Bone marrow (tissue), 2 donors: Measurements from ENCODE around the gene HTR3A.
"Not testable (repeated sequence)": the region's sequence is repeated elsewhere in the genome, so short reads cannot be mapped to it uniquely, and the experiment has no call there.

ENCODE experiments used
- DNase-seq, 2 donors: peaks; one replicate each; lab custom pipeline; 2025; lab: John Stamatoyannopoulos, UW

HTR3A gene

DNA sequence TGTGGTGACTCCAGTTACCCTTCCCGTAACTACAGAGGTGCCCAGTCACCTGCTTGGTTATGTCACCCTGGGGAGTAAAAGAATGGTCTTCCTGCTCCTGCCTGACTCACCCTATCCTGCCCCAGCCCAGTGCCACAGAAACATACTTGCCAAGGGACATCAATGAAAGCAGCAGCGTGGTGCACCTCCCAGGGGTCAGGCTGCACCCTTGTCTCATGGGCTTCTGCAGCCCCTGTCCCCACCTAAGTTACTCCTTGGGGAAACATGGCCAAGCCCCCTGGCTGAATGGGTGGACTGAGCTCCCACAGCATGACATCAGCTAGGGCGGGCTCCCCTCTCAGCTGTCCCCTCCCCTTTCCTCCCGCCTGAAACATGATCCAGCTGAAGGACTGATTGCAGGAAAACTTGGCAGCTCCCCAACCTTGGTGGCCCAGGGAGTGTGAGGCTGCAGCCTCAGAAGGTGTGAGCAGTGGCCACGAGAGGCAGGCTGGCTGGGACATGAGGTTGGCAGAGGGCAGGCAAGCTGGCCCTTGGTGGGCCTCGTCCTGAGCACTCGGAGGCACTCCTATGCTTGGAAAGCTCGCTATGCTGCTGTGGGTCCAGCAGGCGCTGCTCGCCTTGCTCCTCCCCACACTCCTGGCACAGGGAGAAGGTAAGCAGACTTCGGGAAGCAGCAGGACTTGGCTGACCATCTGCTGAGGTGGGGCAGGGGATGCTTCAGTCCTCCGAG lies at the start of gene HTR3A:
Gene HTR3A, plus strand, starts transcription at position 368 of the 730 bp plus-strand sequence. Its CDS starts 218 bp downstream, at position 586.
- no peak for DNase-seq

- DNase-seq: no peak
Observed at GRCh38 chr11:113926273-113927197, 48.4 kb upstream of the HTR3A start.

DNA sequence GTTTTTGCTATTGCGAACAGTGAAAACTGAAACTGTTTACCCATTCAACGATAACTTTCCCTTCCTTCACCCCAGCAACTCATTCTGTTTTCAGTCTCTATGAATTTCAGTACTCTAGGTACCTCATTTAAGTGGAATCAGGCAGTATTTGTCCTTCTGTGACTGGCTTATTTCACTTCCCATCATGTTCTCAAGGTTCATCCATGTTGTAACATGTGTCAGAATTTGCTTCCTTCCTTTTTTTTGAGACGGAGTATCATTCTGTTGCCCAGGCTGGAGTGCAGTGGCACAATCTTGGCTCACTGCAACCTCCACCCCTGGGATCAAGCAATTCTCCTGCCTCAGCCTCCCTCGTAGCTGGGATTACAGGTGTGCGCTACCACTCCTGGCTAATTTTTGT lies 46.6 kb upstream of the HTR3A start:
- no peak for DNase-seq

DNA sequence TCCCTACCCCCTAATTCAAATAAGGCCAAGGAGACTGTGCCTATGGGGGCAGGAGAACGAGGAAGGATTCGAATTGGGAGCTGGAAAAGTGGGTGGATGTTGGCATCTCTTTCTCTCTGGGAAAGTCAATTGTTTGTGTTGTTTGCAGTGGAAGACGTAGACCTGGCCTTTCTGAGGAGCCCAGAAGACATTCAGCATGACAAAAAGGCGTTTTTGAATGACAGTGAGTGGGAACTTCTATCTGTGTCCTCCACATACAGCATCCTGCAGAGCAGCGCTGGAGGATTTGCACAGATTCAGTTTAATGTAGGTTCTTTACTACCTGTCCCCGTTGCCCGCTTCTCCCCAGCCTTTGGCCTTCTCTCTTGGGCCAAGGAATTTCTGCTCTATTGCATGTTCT lies 42.1 kb upstream of the HTR3A start:
- DNase-seq: no peak

GRCh38 chr11:113934193-113934592 lies 40.7 kb upstream of the HTR3A start:
- DNase-seq: not testable (repeated sequence)

- DNase-seq: no peak
Observed at GRCh38 chr11:113934761-113935160, 40.1 kb upstream of the HTR3A start.

- DNase-seq: no peak
Observed at GRCh38 chr11:113935858-113936257, 39.0 kb upstream of the HTR3A start.

DNA sequence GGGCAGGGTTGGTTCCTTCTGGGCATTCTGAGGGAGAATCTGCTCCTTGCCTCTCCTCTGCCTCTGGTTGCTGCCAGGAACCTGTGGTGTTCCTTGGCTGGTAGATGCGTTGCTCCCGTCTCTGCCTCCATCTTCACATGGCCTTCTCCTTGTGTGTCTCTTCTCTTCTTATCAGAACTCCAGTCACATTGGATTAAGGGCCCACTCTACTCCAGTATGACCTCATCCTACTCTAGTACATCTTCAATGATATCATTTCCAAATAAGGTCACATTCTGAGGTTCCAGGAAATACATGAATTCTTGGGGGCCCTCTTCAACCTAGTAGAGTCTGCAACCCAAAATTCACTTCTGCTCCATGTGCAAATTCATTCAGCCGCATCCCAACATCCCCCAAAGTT lies 37.0 kb upstream of the HTR3A start:
- no peak for DNase-seq

DNA sequence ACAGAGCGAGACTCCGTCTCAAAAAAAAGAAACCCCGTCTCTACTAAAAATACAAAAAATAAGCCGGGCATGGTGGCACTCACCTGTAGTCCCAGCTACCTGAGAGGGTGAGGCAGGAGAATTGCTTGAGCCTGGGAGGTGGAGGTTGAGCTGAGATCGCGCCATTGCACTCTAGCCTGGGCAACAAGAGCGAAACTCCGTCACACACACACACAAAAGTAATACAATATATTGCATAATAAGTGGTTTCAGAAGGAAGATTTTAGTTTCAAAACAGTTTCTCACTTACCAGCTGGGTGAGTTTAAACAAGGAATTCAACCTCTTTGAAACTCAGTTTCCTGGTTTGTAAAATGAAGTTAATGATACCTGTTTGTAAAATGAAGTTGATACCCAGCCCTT lies 32.7 kb upstream of the HTR3A start:
- no peak for DNase-seq

GRCh38 chr11:113946162-113946561 lies 28.7 kb upstream of the HTR3A start:
- DNase-seq: not testable (repeated sequence)

DNA sequence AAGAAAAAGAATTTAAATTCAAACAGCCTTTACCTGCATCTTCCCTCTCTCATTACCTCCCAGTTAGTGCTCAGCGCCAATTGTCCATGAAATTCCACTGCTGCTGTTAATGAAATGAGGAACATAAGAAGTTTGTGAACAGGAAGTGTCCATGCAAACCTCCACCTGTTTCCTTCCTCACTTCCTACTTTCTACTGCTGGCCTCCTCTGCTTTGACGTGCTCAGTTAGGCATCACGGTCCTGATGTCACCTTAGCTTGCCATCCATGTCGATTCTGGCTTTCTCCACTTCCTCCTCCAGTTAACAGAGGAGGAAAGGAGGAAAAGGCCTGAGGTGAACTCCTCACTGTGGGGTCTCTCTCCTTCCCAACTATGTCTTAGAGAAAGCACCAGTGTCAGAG lies 26.9 kb upstream of the HTR3A start:
- no peak for DNase-seq

- no peak for DNase-seq
Observed at GRCh38 chr11:113949891-113950290, 25.0 kb upstream of the HTR3A start.

GRCh38 chr11:113951537-113951936 lies 23.4 kb upstream of the HTR3A start:
- no peak for DNase-seq

DNA sequence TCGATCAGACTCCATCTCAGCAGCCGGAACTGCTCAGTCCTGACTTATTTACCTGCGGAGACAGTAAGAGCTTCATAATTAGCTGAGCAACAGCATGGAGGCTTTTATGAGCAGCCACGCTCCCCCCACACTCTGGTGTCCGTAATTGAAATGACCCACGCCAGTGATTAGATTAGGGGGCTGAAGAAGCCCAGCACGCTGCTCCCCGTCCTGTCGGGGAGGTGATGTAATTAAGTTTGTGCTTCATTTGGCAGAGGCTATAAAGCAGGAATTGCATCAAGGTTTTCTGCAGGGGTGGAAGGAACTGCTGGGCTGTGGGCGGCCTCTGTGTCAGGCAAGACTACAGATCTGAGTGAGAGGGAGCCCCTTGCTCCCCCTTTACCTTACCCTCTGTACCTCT lies 22.8 kb upstream of the HTR3A start:
- no peak for DNase-seq

GRCh38 chr11:113952588-113952987 lies 22.3 kb upstream of the HTR3A start:
- DNase-seq: no peak

- no peak for DNase-seq
Observed at GRCh38 chr11:113954235-113954634, 20.7 kb upstream of the HTR3A start.

- DNase-seq: no peak
Observed at GRCh38 chr11:113956986-113957385, 17.9 kb upstream of the HTR3A start.

DNA sequence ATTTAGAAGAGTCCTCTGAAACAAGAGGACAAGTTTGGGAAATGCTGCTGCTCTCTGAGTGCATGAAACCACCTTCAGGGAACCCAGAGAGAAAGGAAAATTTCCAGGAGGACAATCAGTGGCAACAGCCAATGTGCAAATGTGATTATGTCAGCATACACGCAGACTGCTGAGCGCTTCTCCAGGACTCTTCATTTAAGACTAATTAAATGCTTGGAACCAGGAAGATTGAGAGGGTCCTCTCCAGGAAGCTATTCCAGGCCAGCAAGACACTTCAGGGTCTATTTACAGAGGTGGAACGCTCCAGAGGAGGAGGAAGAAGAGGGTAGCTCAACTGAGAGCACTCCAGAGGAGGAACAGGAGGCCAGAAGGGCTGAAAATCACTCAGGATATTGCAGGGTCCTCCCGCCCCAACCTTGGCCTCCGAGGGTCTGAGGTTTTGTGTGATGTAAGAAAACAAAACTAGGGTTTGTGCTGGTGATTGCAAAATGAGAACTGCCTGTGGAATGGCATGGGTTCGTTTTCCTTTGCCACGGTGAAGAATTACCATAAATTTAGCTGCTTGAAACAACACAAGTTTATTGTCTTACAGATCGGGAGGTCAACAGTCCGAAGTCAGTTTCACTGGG lies 14.1 kb upstream of the HTR3A start:
- no peak for DNase-seq

GRCh38 chr11:113967361-113967760 lies 7.5 kb upstream of the HTR3A start:
- no peak for DNase-seq

DNA sequence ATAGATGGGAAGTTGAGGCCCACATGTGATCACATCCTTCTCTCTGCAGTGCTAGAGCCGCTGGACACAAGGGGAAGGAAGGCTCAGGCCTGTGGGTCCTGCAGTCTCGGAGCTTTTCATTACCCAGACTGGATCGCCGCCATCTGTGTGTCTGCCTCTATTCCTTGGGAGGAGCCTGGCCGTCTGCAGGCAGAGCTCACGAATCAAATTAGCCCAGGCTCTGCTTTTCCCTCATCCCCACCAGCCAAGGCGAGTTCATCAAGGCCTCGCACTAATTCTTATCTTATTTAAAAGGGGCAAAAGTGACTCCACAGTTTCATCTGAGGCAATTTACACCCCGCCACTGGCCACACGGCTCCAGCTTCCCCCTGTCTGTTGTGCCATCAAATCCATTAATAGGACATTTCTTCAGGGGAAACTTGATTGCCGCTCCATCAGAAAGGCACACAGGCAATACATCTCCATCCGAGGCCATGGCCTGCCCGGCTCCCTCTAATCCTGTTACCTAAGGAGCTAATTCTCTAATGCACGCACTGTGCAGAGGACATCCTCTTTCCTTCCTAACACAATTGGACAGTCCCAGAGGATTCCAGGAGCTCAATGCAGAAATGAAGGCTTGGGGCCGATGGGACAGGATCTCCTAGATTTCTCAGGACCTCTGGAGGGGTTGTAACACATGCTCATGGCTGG lies 3.3 kb upstream of the HTR3A start:
- DNase-seq: no peak

DNA sequence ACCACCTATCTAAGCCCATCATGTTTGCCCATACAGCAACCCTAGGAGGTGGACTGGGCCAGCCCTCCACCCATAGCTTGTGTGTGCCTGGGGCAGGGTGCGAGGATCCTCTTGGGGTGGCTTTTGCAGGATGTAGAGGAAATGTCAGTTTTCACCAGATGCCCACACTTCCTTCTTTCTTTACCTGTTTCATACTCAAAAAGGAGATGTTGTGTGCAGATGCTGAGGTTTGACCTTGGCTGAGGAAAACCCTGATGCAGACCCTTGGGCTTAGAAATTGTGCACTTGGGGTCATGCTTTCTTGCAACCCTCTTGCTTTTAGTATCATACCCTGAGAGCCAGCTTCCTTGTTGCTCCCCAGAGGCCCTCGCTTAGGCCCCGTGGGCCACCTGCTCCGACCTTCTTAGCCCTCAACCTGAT lies 2.2 kb downstream of the HTR3A start:
- no peak for DNase-seq

DNA sequence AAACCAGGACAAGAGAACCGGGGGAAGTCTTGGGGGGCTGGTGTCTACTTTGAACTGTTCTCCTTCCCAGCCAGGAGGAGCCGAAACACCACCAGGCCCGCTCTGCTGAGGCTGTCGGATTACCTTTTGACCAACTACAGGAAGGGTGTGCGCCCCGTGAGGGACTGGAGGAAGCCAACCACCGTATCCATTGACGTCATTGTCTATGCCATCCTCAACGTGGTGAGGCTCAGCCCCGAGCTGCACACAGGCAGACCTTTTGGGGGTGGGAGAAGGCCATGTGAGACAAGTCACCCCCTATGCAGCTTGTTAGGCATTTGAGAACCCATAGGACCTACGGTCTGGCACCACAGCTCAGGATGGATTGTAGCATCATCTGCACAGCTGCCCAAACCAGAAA lies 2.8 kb downstream of the HTR3A start:
- no peak for DNase-seq
